Osteocyte (in vitro differentiated cells): ENCODE results near the gene CASP3. TPM values are rescaled to one million over a fixed set of nuclear protein-coding genes. Genes with fewer than 3 reads are reported as not detected.

Experiments used
- DNase-seq: peaks from one replicate; pipeline ENCODE4 v3.0.0; 2021; ENCODE audit warnings: mixed read lengths; ENCODE audit not compliant: unreplicated experiment; ENCODE audit errors: extremely low spot score
- H3K27ac Mint-ChIP-seq: one replicate; pipeline ENCODE4 v1.8.0; 2021; ENCODE audit warnings: mild to moderate bottlenecking, mixed read lengths; ENCODE audit not compliant: unreplicated experiment
- H3K27me3 Mint-ChIP-seq: one replicate; pipeline ENCODE4 v1.8.0; 2021; ENCODE audit warnings: mixed read lengths; ENCODE audit not compliant: unreplicated experiment
- H3K36me3 Mint-ChIP-seq: one replicate; pipeline ENCODE4 v1.8.0; 2021; ENCODE audit warnings: mixed read lengths; ENCODE audit not compliant: unreplicated experiment
- H3K4me1 Mint-ChIP-seq: one replicate; pipeline ENCODE4 v1.8.0; 2021; ENCODE audit warnings: mixed read lengths; ENCODE audit not compliant: unreplicated experiment
- H3K4me3 Mint-ChIP-seq: one replicate; pipeline ENCODE4 v1.8.0; 2021; ENCODE audit warnings: mild to moderate bottlenecking, moderate library complexity, mixed read lengths; ENCODE audit not compliant: unreplicated experiment
- H3K9me3 Mint-ChIP-seq: one replicate; pipeline ENCODE4 v1.8.0; 2021; ENCODE audit warnings: mixed read lengths; ENCODE audit not compliant: unreplicated experiment
- total RNA-seq: library from RNA; stranded (reverse); gene quantifications from 2 replicates; pipeline ENCODE4 v1.2.1, GENCODE V29; 2021
- TF ChIP-seq, protein P1 (sequence below): fragments of 200-600 bp; sonication (generic); IDR thresholded peaks from 2 replicates; pipeline ENCODE4 v1.5.0; 2021; ENCODE audit warnings: antibody characterized with exemption, mild to moderate bottlenecking, moderate library complexity

Gene CASP3
- total RNA-seq, 1 donor from 2014 or later, result 28.2 TPM

DNA sequence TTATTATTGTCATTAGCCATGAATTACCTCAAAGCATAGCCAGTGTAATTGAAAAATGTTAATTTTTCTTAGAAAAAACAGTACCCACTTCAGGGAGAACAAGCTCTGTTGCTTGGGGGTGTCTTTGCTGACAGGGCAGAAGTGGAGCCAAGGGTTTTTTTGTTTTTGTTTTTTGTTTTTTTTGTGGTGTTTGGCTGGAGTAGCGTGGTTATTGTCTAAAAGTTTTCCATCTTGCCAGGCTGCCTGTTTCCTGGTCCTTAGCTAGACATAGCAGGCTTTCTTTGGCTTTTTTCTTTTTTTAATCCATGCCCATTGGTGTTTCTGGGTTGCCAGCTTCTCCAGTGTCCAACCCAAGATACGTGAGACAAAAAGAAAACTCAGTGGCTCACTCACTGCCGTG is 61.5 kb downstream of the CASP3 start:
- Mint-ChIP-seq H3K4me3 (no peak overlapping the region), H3K36me3 (no peaks in the 10 kb centered on the region), H3K9me3 (no peaks in the 10 kb centered on the region), H3K27me3 (no peaks in the 10 kb centered on the region), H3K4me1 (no peaks in the 10 kb centered on the region), H3K27ac (no peak overlapping the region)
- TF ChIP-seq, protein P1, sequence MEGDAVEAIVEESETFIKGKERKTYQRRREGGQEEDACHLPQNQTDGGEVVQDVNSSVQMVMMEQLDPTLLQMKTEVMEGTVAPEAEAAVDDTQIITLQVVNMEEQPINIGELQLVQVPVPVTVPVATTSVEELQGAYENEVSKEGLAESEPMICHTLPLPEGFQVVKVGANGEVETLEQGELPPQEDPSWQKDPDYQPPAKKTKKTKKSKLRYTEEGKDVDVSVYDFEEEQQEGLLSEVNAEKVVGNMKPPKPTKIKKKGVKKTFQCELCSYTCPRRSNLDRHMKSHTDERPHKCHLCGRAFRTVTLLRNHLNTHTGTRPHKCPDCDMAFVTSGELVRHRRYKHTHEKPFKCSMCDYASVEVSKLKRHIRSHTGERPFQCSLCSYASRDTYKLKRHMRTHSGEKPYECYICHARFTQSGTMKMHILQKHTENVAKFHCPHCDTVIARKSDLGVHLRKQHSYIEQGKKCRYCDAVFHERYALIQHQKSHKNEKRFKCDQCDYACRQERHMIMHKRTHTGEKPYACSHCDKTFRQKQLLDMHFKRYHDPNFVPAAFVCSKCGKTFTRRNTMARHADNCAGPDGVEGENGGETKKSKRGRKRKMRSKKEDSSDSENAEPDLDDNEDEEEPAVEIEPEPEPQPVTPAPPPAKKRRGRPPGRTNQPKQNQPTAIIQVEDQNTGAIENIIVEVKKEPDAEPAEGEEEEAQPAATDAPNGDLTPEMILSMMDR, result no peak
- DNase-seq, result no peak

DNA sequence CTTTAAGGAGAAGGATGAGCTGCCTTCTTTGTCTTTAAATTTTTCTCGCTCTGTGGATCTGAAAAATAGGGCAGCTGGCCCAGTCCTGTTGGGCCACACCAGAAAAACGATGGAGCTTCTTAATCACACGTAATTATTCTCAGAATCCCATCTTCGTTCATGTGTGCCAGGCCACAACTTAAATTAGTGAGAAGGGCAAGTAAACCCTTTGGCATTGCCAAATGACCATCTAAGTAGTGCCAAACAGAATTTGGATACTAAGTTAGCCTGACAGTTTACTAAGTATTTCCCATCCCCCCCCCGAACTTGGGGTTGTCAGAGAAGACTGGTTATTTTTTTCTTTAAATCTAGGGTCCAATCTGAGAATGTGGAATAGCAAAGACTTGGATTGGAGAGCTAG is 62.0 kb downstream of the CASP3 start:
- Mint-ChIP-seq H3K36me3 (no peaks in the 10 kb centered on the region), H3K4me3 (no peak overlapping the region), H3K27me3 (no peaks in the 10 kb centered on the region), H3K27ac (no peak overlapping the region), H3K4me1 (no peaks in the 10 kb centered on the region), H3K9me3 (no peaks in the 10 kb centered on the region)
- no peak for DNase-seq
- TF ChIP-seq, protein P1, result no peak

DNA sequence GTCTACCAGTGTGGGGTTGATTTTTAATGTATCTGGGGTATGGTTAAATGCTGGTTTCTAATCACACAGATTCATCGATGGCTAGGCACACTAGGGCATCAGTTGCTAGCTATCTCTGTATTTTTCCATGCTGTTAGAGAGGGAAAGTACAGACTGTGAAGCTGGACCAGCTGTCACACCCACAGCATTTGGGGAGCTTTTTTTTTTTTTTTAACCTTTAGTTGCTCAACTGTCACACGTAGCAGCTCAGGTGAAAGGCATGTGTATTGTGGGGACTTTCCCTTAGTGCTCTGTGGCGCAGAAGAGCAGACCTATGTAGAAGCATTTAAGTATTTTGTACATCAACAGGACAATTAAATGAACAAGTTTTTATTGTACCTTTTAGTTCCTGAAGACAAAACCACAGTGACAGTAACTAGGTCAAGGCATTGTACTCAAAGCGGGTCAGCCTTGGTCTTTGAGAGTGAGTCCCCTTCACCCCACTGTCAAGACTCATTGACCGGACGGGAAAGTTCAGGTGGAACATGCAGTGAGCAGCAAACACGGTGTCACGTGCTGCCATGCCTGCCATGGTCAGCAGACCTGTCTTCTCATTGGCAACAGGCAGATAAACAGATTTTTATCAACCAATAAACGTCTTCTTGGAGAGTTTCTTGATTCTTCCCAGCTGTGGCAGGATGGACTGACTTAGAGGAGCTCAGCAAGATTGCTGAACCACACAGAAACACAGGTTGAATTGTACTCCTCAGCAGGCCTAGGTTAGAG is 65.3 kb downstream of the CASP3 start:
- no peak overlapping the region for H3K4me3 Mint-ChIP-seq
- TF ChIP-seq, protein P1, result no peak
- no peaks in the 10 kb centered on the region for H3K9me3 Mint-ChIP-seq
- H3K27me3 Mint-ChIP-seq, result no peaks in the 10 kb centered on the region
- H3K27ac Mint-ChIP-seq, result no peak overlapping the region
- no peaks in the 10 kb centered on the region for H3K36me3 Mint-ChIP-seq
- DNase-seq, result no peak
- no peaks in the 10 kb centered on the region for H3K4me1 Mint-ChIP-seq

Other genes starting within 250 kb of the CASP3 start
- 21.8 and 26.6 TPM in 2 replicates for gene IRF2, start 174.9 kb downstream of the CASP3 start, total RNA-seq
- 13.2 and 17.5 TPM in 2 replicates for gene PRIMPOL, start 291 bp upstream of the CASP3 start, total RNA-seq
- 6.9 and 8.8 TPM in 2 replicates for gene CENPU, start 84.6 kb upstream of the CASP3 start, total RNA-seq
- 28.6 and 29.3 TPM in 2 replicates for gene ACSL1, start 176.5 kb upstream of the CASP3 start, total RNA-seq